Right cardiac atrium (tissue), 5 donors: Measurements from ENCODE around the gene KLK4. TPM values are rescaled to one million over a fixed set of nuclear protein-coding genes. Genes with fewer than 3 reads are reported as not detected.

Experiments
- ATAC-seq, 2 donors: fragments of 200-7000 bp; cut with Tn5 transposase; one replicate each; pipeline versions ENCODE4 v1.8.0 to v1.9.1; 2020; ENCODE audit warnings: moderate library complexity in 2 of 2, mild to moderate bottlenecking in 1 of 2
- DNase-seq, 3 donors: peaks; one replicate each; pipeline ENCODE4 v3.0.0-alpha.2; 2020
- H3K27ac ChIP-seq: one replicate; pipeline ENCODE4 v1.5.1; 2013; ENCODE audit warnings: mild to moderate bottlenecking, low read length, control low read depth, moderate library complexity
- H3K27me3 ChIP-seq: one replicate; pipeline ENCODE4 v1.6.1; 2013; ENCODE audit not compliant: control insufficient read depth, insufficient read depth
- H3K4me1 ChIP-seq: one replicate; pipeline ENCODE4 v1.6.1; 2013; ENCODE audit warnings: low read length; ENCODE audit not compliant: control insufficient read depth, insufficient read depth
- H3K4me3 ChIP-seq: one replicate; pipeline ENCODE4 v1.5.1; 2013; ENCODE audit warnings: low read length, control low read depth
- H3K9me3 ChIP-seq: one replicate; pipeline ENCODE4 v1.6.1; 2013; ENCODE audit warnings: low read length; ENCODE audit not compliant: control insufficient read depth
- WGBS: extraction: QIAGEN DNeasy Blood & Tissue Kit; methylation state at CpG from one replicate; pipeline ENCODE4 v1.1.7; 2013; 5-methylcytosine and 5-hydroxymethylcytosine counted together
- intact Hi-C, 4 donors: fragments of 100-400 bp; cut with DNase I; formaldehyde crosslinking; loops; one replicate each; pipeline versions ENCODE4 v1.11.0 to v1.14.0; 2022 to 2023
- polyA plus RNA-seq: library from polyadenylated mRNA; stranded (reverse); fragments of 200-250 nt; gene quantifications from one replicate; pipeline ENCODE4 v1.2.3, GENCODE V29; 2013
- total RNA-seq, 4 donors: library from RNA; stranded (reverse); fragmentation: NEBNext Ultra II Directional; extraction: Animal tissue kit (Norgen Biotek cat#: 25700); gene quantifications; one replicate each; pipeline ENCODE4 v1.2.1, GENCODE V29; 2021
- donor health status: healthy with polysubstance abuse.
- donor health status: DM: no; HTN: yes; CAD: no.
- donor health status: DM: no; HTN: no; CAD: no.
- donor health status: DM: no; HTN: yes; CAD: no; lungs with severe emphysema.
- donor health status: DM: yes; HTN: yes; CAD: no.

KLK4 gene
- total and polyA plus RNA-seq, 5 donors: not detected

GRCh38 chr19:50857366-50857765, 53.8 kb downstream of the KLK4 start:
- H3K4me1 ChIP-seq: no peaks in the 10 kb centered on the region
- DNase-seq (no peak), ATAC-seq (no peak)
- no peak overlapping the region for H3K27ac ChIP-seq
- intact Hi-C loops: no loop called here
- H3K27me3 ChIP-seq: no peaks in the 10 kb centered on the region
- no peaks in the 10 kb centered on the region for H3K9me3 ChIP-seq
- no peak overlapping the region for H3K4me3 ChIP-seq
- WGBS: 57% methylated on average over 6 of the region's 6 CpGs

Other genes starting within 250 kb of the KLK4 start
- 1 to 10 TPM in 1 of 4 donors, under 1 TPM in 3; 0.09 to 1.2 (median 0.44) TPM for gene SHANK1, start 191.6 kb downstream of the KLK4 start, total RNA-seq
- 1.9 TPM for gene SHANK1, start 191.6 kb downstream of the KLK4 start, polyA plus RNA-seq
- gene CLEC11A, start 188.0 kb downstream of the KLK4 start, total RNA-seq: 10 to 100 TPM in 2 of 4 donors, 1 to 10 TPM in 2; 8.2 to 10.2 (median 10.0) TPM
- 5.5 TPM for gene CLEC11A, start 188.0 kb downstream of the KLK4 start, polyA plus RNA-seq
- not detected for gene GPR32, start 140.9 kb downstream of the KLK4 start, total RNA-seq
- not detected for gene GPR32, start 140.9 kb downstream of the KLK4 start, polyA plus RNA-seq
- gene ACP4, start 121.0 kb downstream of the KLK4 start, total RNA-seq: not detected
- not detected for gene ACP4, start 121.0 kb downstream of the KLK4 start, polyA plus RNA-seq
- under 1 TPM in 2 of 4 donors, not detected in 2; 0.54 to 0.82 TPM for gene KLK1, start 87.6 kb downstream of the KLK4 start, total RNA-seq
- 0.18 TPM for gene KLK1, start 87.6 kb downstream of the KLK4 start, polyA plus RNA-seq
- gene KLK15, start 77.8 kb downstream of the KLK4 start, total RNA-seq: not detected
- gene KLK15, start 77.8 kb downstream of the KLK4 start, polyA plus RNA-seq: not detected
- not detected for gene KLK3, start 56.5 kb downstream of the KLK4 start, total RNA-seq
- not detected for gene KLK3, start 56.5 kb downstream of the KLK4 start, polyA plus RNA-seq
- not detected for gene KLK2, start 38.0 kb downstream of the KLK4 start, total RNA-seq
- gene KLK2, start 38.0 kb downstream of the KLK4 start, polyA plus RNA-seq: not detected
- gene KLK5, start 41.6 kb upstream of the KLK4 start, total RNA-seq: not detected
- not detected for gene KLK5, start 41.6 kb upstream of the KLK4 start, polyA plus RNA-seq
- not detected for gene KLK6, start 58.2 kb upstream of the KLK4 start, total RNA-seq
- not detected for gene KLK6, start 58.2 kb upstream of the KLK4 start, polyA plus RNA-seq
- gene KLK7, start 72.5 kb upstream of the KLK4 start, total RNA-seq: not detected
- not detected for gene KLK7, start 72.5 kb upstream of the KLK4 start, polyA plus RNA-seq
- gene KLK8, start 90.2 kb upstream of the KLK4 start, total RNA-seq: not detected
- 0.07 TPM for gene KLK8, start 90.2 kb upstream of the KLK4 start, polyA plus RNA-seq
- gene KLK10, start 108.3 kb upstream of the KLK4 start, total RNA-seq: under 1 TPM in 3 of 4 donors, not detected in 1; 0.48 to 0.89 (median 0.50) TPM
- gene KLK10, start 108.3 kb upstream of the KLK4 start, polyA plus RNA-seq: 0.48 TPM
- gene KLK11, start 115.2 kb upstream of the KLK4 start, total RNA-seq: under 1 TPM in 3 of 4 donors, not detected in 1; 0.50 to 0.69 (median 0.50) TPM
- 0.14 TPM for gene KLK11, start 115.2 kb upstream of the KLK4 start, polyA plus RNA-seq
- gene KLK12, start 123.6 kb upstream of the KLK4 start, total RNA-seq: not detected
- gene KLK12, start 123.6 kb upstream of the KLK4 start, polyA plus RNA-seq: not detected
- not detected for gene KLK13, start 153.7 kb upstream of the KLK4 start, total RNA-seq
- gene KLK13, start 153.7 kb upstream of the KLK4 start, polyA plus RNA-seq: 0.20 TPM
- gene KLK14, start 171.5 kb upstream of the KLK4 start, total RNA-seq: 1 to 10 TPM in 1 of 4 donors, under 1 TPM in 1, not detected in 2; 0.31 to 1.0 TPM
- gene KLK14, start 171.5 kb upstream of the KLK4 start, polyA plus RNA-seq: not detected
- 1 to 10 TPM; 4.2 to 5.3 (median 4.4) TPM for gene CTU1, start 197.0 kb upstream of the KLK4 start, total RNA-seq
- gene CTU1, start 197.0 kb upstream of the KLK4 start, polyA plus RNA-seq: 2.0 TPM
- gene SIGLEC9, start 213.5 kb upstream of the KLK4 start, total RNA-seq: 1 to 10 TPM; 2.9 to 6.0 (median 4.7) TPM
- 1.2 TPM for gene SIGLEC9, start 213.5 kb upstream of the KLK4 start, polyA plus RNA-seq
- 1 to 10 TPM; 1.3 to 2.4 (median 2.0) TPM for gene SIGLEC7, start 230.9 kb upstream of the KLK4 start, total RNA-seq
- 0.59 TPM for gene SIGLEC7, start 230.9 kb upstream of the KLK4 start, polyA plus RNA-seq